Measurements from ENCODE around the gene LIMS2. TPM values are rescaled to one million over a fixed set of nuclear protein-coding genes. Genes with fewer than 3 reads are reported as not detected.
A peak's percentile ranks its signal among the peaks of the same experiment; 100 is the strongest.

Gene LIMS2
- total RNA-seq, 2 donors from 2014 or later, result 6.6 to 37.2 TPM

DNA sequence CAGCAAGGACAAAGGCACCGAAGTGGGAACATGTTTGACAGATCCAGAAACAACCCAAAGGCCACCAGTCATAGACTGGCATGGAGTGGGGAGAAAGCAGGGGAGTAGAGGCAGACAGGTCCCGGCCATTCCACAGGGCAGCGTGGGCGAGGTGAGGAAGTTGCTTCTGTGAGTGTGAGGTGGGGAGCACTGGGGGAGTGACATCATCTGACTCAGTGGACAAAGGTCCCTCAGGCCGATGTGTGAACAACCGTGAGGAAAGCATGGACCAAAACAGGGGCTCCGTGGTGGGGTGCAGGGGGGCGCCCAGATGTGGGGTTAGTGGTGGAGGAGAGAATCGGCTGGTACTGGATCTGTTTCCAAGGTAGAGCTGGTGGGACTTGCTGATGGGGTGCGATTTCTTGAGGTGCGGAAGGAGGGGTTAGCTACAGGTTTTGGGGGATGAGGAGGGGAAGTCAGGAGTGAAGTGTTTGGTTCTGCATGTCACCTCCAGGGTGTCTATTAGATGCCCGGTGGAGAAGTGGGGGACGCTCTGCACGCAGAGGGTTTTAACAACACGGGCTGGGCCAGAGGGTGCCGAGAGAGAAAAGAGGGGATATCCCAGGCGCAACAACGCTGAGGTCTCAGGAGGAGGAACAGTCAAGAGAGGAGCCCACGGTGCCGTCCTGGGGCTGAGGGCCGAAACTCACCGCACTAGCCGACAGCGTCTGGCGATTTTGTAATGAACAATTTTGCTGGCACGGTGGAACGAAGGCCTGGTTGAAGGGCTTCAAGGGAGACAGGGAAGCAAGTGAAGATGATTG is 23.4 kb upstream of the LIMS2 start:
- TF ChIP-seq, protein P1, sequence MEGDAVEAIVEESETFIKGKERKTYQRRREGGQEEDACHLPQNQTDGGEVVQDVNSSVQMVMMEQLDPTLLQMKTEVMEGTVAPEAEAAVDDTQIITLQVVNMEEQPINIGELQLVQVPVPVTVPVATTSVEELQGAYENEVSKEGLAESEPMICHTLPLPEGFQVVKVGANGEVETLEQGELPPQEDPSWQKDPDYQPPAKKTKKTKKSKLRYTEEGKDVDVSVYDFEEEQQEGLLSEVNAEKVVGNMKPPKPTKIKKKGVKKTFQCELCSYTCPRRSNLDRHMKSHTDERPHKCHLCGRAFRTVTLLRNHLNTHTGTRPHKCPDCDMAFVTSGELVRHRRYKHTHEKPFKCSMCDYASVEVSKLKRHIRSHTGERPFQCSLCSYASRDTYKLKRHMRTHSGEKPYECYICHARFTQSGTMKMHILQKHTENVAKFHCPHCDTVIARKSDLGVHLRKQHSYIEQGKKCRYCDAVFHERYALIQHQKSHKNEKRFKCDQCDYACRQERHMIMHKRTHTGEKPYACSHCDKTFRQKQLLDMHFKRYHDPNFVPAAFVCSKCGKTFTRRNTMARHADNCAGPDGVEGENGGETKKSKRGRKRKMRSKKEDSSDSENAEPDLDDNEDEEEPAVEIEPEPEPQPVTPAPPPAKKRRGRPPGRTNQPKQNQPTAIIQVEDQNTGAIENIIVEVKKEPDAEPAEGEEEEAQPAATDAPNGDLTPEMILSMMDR (IDR thresholded peaks at IDR 0.05), result no peak
- Histone ChIP-seq H3K4me1 (peaks cover 18% of the 10 kb centered on the region), H3K27me3 (no peaks in the 10 kb centered on the region), H3K9me3 (no peaks in the 10 kb centered on the region), H3K9ac (ENCODE audit: low read depth in 2 of 2, low read length in 2 of 2) (no peak overlapping the region), H3K36me3 (no peaks in the 10 kb centered on the region), H3K4me3 (no peak overlapping the region), H3K27ac (no peak overlapping the region)
- DNase-seq, result no peak
- intact Hi-C loops (cut with DNase I), result no loop called here

DNA sequence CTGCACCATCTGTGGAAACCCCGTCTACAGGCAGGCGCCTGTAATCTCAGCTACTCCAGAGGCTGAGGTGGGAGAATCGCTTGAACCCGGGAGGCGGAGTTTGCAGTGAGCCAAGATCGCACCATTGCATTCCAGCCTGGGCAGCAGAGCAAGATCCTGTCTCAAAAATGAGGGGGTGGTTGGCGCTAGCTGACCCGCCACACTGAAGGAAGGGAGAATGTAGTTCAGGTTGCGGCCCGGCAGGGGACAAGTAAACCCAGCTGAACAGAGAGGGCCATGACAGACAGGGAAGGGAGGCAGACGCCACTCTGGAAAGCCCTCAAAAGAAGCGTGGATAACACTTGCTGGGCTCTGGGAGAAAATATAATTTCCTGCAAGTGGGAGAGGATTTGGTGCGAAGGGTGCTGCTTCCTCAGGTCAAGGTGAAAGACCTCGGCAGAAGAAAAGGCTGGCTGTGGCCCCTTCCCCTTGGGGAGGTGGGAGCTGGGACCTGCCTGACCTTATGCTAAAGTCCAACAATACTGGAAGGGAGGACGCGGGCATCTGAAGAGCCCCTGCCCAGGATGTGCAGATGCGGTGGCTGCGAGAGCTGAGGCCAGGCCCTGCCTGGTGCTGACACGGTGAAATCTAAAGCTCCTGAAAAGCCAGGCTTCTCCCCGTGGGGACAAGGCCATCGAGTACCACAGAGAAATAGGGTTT is 22.3 kb upstream of the LIMS2 start:
- peaks cover 9% of the 10 kb centered on the region for H3K4me1 ChIP-seq
- no peak overlapping the region for H3K4me3 ChIP-seq
- no peak overlapping the region for H3K27ac ChIP-seq
- no peaks in the 10 kb centered on the region for H3K27me3 ChIP-seq
- no peaks in the 10 kb centered on the region for H3K9me3 ChIP-seq
- no peaks in the 10 kb centered on the region for H3K36me3 ChIP-seq
- H3K9ac ChIP-seq (ENCODE audit: low read depth in 2 of 2, low read length in 2 of 2), result no peak overlapping the region
- no peak for DNase-seq
- TF ChIP-seq, protein P1 (IDR thresholded peaks at IDR 0.05), result no peak
- intact Hi-C loops (cut with DNase I), result no loop called here

DNA sequence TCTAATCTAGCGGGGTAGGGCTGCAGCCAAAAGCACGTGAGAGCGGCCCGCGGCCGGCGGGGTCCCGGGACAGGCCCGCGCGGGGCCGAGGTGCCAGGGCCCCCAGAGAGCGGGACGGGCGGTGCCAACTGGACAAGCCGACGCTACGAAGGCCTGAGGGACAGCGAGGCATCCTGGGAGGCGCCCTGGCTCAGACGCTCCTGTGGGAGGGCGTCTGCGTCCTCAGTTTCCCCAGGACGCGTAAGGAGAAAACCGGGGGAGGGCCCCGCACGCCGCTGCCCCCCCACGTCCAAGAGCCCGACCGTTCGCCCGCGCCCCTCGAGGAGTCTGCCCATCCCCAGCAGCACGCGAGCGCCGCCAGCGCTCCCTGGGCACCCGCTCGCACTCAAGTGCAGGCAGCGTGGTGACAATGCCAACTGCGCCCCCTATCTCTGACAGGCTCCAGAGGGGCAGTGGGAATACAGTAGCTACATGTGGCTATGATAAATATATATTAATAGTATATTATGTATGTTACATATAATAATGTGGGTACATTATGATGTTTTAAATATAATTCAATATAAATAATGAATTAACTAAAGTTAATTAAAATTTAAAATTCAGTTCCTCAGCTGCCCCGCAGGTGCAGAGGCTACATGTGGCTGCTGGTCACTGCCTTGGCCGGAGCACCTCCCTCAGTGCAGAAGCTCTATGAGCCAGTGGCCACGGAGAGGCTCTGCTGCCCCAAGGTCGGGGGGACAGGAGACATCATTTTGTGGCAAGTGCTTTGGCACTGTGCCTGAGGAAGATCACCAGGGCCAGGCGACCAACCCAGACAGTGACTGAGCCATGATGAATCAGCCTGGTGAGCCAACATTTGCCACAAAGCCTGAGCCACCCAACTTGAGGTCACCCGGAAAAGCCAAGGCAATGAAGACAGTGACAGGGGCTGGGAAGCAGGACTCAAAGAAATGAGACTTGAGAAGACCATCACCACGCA is 20.5 kb upstream of the LIMS2 start:
- no peaks in the 10 kb centered on the region for H3K27me3 ChIP-seq
- H3K9me3 ChIP-seq, result no peaks in the 10 kb centered on the region
- DNase-seq, result peak; percentile 75
- H3K4me1 ChIP-seq, result peaks cover 6% of the 10 kb centered on the region
- no peak overlapping the region for H3K9ac ChIP-seq (ENCODE audit: low read depth in 2 of 2, low read length in 2 of 2)
- no peaks in the 10 kb centered on the region for H3K36me3 ChIP-seq
- no peak overlapping the region for H3K4me3 ChIP-seq
- TF ChIP-seq, protein P1 (IDR thresholded peaks at IDR 0.05), result peak; percentile 48
- intact Hi-C loops (cut with DNase I), result no loop called here
- H3K27ac ChIP-seq, result no peak overlapping the region

DNA sequence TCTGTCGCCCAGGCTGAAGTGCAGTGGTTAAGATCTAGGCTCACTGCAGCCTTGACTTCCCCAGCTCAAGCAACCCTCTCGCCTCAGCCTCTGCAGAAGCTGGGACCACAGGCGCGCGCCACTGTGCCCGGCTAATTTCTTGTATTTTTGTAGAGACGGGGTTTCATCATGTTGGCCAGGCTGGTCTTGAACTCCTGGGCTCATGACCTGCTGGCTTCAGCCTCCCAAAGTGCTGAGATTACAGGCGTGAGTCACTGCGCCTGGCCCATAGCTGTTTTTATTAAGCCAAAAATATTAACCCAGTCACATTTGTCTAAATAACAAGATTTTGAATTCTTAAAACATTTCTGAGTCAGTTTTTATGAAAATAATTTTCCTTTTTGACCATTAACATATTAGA is 19.7 kb upstream of the LIMS2 start:
- TF ChIP-seq, protein P1 (IDR thresholded peaks at IDR 0.05), result no peak
- Histone ChIP-seq H3K27me3 (no peaks in the 10 kb centered on the region), H3K9ac (ENCODE audit: low read depth in 2 of 2, low read length in 2 of 2) (no peak overlapping the region), H3K4me1 (no peaks in the 10 kb centered on the region), H3K9me3 (no peaks in the 10 kb centered on the region), H3K36me3 (no peaks in the 10 kb centered on the region), H3K27ac (no peak overlapping the region), H3K4me3 (no peak overlapping the region)
- no peak for DNase-seq
- intact Hi-C loops (cut with DNase I), result no loop called here

DNA sequence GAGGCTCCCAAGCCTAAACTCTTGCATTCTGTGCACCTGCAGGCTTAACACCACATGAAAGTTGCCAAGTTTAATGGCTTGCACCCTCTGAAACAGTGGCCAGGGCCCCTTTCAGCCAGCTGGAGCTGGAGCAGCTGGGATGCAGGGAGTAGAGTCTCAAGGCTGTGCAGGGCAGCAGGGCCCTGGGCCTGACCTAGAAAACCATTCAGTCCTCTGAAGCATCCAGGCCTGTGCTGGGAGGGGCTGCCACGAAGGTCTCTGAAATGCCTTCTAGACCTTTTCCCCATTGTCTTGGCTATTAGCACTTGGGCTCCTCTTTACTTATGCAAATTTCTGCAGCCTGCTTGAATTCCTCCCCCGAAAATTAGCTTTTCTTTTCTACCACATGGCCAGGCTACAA is 15.4 kb upstream of the LIMS2 start:
- Histone ChIP-seq H3K9me3 (no peaks in the 10 kb centered on the region), H3K9ac (ENCODE audit: low read depth in 2 of 2, low read length in 2 of 2) (no peak overlapping the region), H3K27ac (no peak overlapping the region), H3K4me3 (no peak overlapping the region), H3K4me1 (no peaks in the 10 kb centered on the region), H3K36me3 (no peaks in the 10 kb centered on the region), H3K27me3 (no peaks in the 10 kb centered on the region)
- no peak for DNase-seq
- intact Hi-C loops (cut with DNase I), result no loop called here
- TF ChIP-seq, protein P1 (IDR thresholded peaks at IDR 0.05), result no peak

All from colonic mucosa (tissue), 4 donors.